Fibroblast of skin of right biceps (primary cell): ENCODE data around the gene GUCA1A.
"Not testable (repeated sequence)": the region's sequence is repeated elsewhere in the genome, so short reads cannot be mapped to it uniquely, and the experiment has no call there.

ENCODE experiments used
- DNase-seq: peaks from one replicate; pipeline ENCODE4 v3.0.0-alpha.2; 2013

GUCA1A gene

DNA sequence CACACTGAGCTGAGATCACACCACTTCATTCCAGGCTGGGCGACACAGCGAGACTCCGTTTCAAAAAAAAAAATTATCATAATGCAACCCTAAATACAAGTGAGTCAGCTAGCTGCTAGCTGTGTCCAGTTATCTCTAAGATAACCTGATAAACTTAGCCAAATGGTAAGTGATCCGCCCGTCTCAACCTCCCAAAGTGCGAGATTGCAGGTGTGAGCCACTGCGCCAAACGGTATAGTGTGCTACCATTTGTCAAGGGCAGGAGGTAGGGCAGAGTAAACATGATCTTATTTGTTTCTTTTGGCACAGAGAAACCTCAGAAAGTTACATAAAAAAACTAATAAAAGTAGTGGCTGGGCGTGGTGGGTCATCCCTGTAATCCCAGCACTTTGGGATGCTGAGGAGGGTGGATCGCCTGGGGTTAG, 26.0 kb upstream of the GUCA1A start:
- no peak for DNase-seq

DNA sequence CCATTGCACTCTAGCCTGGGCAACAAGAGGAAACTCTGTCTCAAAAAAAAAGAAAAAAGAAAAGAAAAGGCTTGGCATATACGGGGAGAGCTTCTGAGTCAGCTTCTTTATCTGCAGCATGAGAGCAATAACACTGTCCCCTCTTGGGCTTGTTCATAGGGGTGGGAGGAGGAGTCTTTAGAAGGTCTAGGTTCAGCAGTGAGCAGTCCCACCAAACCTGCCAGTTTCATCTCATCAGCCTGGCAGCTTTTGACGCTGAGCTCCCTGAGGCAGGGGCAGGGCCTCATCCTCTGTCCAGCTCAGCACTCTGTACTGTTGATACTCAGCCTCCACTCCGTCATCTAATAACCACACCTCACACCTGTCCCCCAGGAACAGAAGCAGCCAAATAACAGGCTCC, 25.1 kb upstream of the GUCA1A start:
- no peak for DNase-seq

DNA sequence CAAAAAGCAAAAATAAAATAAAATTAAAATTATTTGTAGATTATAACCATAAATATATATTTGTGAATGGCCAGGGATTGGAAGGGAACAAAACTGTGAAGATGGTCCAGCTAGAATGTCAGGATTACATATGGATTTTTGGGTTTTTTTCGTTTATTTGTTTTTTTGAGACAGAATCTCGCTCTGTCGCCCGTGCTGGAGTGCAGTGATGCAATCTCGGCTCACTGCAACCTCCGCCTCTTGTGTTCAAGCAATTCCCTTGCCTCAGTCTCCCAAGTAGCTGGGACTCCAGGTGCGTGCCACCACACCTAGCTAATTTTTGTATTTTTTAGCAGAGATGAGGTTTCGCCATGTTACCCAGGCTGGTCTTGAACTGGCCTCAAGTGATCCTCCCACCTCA, 22.9 kb upstream of the GUCA1A start:
- no peak for DNase-seq

DNA sequence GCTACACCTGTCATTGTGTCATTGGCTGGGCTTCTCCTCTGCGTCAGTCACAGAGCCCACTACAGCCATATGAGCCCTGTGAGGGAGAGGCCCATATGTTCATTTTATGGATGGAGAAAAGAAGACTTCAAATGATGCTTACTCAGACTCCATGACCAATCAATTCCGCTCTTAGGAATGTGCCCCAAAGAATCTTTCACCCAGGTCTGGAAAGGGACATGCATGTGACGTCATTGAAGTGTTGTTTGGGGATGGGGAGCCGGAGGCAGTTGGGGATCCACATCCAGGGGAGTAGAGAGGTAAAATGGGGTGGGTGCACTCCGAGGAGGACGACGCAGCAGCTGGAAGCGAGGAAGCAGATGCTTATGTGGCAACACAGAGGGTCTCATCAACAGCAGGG, 21.1 kb upstream of the GUCA1A start:
- peak; percentile 42 for DNase-seq

DNA sequence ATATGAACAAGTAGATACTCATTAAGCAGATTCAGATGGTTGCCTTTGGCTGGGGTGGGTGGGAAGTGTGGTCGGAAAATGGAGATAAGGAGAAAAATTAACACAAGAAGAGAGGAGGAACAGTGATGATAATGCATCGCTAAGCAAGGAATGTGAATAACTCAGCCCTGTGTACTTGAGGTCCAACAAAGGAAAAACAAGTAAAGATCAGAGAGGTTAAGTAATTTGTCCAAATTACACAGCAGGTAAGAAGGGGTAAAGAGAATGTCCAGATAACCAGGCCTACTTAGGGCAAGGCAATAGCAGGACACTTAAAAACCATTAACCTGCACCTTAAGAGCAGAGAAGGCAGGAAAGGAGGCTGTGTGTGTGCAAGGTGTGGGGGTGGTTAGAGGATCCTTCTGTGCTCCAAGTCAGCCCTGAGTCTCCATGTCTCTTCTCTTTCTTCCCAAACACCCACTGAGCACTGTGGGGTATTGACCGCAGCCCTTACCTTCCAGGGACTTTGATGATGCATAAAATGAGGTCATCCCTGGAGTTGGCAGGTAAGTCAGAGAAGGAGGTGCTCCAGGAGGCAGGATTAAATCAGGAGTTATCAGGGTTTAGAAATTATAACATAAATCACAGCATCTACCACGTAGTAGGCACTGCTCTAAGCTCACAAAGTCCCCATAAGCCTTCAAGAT, 20.5 kb upstream of the GUCA1A start:
- DNase-seq, result not testable (repeated sequence)

DNA sequence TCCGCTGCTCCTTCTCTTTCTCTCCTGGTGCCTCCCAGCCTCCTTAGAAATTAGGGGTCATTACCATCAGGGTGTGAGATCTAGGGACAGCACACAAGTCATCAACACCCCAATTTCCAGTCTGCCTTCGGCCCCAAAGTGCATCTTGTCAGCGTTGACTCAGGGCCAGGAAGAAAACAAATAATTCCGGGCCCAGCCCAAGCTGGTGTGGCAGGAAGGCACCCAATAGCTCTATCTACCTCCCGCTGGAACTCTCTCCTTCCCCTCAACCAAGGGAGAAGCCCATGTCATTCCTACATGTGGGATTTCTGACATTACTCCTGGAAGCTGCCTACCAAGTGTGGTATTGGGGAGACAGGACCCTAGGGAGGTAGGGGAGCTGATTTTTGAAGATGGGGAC, 19.2 kb upstream of the GUCA1A start:
- DNase-seq, result no peak

DNA sequence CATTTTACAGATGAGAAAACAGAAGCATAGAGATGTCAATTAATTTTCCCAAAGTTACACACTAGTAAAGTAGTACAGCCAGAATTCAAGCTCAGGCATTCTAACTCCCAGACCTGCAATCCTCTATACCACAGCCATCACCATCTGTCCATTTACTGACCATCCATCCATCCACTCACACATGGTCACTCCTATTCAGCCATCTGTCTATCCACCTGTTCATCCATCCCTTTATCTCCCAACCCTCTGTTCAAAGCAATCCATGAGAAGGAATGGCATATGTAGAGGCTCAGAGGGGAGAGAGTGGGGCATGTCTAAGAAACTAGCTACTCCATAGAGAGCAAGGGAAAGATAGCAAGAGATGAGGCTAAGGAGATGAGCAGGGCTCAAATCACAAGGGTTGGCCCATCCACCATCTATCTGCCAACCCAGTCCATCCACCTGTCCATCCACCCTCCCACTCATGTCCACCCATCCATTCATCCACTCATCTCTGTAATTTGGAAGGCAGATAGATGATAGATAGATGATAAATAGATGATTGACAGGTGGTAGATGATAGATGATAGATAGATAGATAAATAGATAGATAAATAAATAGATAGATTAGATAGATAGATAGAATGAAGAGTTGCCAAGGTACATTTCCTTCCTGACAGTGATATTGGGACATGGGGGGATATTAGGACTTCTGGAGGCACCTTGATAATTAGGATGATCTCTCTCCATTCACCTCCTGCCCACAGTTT, 18.5 kb upstream of the GUCA1A start:
- DNase-seq, result no peak

GRCh38 chr6:42155293-42155692, 17.9 kb upstream of the GUCA1A start:
- no peak for DNase-seq

DNA sequence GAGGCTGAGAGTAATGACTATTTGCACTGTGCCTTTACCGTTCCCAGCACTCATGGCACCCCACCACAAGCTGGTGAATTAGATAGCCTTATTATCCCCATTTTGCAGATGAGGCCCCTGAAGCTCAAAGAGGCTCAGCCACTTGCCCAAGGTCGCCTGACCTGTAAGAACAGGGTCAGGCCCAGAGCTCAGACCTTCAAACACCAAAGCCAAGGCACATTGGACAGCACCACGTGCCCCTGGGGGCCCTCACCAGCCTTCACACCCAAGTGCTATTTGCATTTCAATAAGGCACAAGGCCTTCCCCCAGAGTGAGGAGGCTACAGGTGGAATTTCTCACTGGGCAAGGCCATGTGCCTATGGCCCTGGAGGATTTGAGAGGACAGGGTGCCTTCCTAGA, 16.5 kb upstream of the GUCA1A start:
- no peak for DNase-seq

DNA sequence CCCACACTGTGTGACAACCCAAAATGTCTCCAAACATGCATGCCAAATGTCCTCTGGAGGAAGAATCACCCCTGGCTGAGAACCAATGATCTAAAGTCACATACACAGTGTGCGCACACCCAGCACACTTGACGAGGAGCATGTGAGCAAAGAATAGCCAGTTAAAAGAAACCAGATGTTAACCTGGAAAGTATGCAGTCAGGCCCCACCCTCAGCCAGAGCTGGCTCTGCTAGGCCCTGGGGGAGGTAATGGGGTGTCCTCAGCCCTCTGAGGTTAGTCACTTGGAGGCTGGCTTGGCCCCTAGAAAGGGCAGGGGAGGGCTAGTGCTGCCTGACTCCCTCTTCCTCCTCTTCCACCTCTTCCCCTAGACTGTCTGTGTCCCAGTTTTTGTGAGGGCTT, 15.2 kb upstream of the GUCA1A start:
- DNase-seq, result peak; percentile 68

DNA sequence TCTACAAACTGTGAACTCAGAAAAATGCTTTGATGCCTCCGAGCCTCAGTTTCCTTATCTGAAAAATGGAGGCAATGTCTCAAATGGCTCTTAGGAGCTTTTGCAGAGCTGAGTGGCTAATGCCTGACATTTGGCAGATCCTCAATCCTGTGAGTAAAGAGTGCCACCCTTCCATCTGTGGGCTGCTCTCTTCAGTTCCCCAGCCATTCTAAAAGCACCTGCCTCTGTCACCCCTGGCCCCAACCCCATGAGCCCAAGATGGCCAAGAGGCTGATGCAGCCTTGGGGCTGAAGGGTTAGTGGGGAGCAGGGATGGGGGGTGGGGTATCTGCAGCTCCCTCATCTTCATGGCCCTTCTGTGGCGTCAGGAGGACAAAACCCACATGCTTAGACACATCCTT, 14.5 kb upstream of the GUCA1A start:
- DNase-seq, result no peak

DNA sequence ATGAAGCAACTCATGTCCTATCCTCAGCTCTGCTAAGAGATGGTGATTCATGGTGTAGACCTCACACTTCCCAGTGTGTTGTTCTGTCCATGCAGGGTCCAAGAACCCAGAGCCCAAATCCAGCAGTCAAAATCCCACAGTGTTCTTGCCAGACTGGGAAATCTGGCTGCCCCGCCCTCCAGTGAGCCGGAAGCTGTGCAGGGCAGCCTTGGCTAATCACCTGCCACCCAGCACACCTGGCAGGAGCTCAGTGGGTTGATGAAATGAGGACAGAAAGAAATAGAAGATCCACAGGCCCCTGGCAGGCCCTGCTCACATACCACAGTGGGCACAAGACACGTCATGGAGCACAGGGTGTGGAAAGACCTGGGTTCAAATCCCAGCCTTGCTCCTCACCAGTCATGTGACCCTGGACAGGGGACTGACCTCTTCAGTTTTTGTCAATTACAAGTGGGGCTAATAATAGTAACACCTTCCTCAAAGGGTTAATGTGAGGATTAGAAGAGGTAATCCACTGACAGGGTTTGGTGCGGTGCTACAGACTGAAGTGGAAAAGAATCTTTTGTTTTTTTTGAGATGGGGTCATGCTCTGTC, 13.6 kb upstream of the GUCA1A start:
- no peak for DNase-seq

DNA sequence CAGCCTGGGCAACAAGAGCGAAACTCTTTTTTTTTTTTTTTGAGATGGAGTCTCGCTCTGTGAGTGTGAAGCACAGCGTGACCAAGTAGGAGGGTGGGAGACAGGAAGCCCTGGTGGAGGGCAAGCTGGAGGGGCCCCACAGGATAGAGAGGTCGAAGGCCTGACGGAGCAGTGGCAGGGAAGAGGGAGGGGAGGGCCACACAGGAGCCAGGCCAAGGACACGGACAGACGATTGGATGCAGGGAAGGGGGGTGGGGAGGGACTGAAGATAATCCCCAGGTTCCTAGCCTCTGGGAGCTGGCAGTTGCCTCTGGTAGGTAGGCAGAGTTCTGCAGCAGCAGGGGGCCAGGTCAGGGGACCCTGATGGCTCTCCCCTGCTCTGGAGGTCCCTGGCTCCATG, 10.8 kb upstream of the GUCA1A start:
- DNase-seq, result no peak

DNA sequence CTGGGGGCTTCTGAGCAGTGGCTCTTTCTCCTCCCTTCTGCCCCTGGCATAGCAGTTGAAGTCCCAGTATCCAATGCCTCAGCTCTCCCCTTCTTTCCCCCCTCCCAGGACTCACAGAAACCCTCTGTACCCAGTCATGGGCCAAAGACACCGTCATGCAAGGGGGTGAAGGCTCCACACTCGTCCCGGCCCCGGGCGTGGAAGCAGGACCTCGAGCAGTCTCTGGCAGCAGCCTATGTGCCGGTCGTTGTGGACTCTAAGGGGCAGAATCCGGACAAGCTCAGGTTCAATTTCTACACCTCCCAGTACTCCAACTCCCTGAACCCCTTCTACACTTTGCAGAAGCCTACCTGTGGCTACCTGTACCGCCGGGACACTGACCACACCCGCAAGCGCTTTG, 10.4 kb upstream of the GUCA1A start:
- no peak for DNase-seq

DNA sequence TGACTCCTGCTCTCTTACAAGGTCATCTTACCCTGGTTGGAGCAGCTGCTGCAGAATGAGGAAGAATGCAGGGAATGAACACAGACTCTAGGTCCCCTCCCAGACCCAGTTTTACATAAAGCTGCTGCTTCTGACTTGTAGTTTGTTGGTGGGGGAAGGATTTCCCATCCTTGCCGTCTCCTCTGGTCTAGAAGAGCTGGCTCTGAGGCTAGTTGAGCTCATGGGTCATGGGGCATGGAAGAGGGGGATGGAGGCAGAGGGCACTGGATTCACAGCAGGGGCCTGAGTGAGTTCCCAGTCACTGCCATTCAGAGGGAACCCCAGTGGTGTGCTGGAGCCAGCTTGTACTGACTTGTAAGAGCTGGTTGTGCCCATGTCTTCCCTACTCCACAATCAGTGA, 9.2 kb upstream of the GUCA1A start:
- peak; percentile 43 for DNase-seq

DNA sequence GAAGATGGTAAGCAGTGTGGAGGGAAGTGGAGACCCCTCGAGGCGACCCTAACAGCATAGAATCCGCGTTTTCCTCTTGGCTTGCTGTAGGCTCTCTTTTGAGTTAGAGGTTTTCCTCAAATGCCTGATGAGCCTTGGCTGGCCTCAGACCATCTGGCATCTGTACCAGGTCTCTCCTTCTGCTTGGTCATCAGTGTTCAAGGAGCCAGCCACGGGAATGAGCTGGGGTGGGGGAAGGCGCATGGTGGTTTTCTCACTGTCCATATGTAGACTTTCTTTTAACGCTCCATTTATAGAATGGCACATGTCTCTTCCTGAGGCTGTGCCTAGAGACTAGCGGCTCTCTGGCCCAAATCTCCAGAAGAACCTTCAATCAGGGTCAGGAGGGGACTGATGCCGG, 8.1 kb upstream of the GUCA1A start:
- DNase-seq, result peak; percentile 51

DNA sequence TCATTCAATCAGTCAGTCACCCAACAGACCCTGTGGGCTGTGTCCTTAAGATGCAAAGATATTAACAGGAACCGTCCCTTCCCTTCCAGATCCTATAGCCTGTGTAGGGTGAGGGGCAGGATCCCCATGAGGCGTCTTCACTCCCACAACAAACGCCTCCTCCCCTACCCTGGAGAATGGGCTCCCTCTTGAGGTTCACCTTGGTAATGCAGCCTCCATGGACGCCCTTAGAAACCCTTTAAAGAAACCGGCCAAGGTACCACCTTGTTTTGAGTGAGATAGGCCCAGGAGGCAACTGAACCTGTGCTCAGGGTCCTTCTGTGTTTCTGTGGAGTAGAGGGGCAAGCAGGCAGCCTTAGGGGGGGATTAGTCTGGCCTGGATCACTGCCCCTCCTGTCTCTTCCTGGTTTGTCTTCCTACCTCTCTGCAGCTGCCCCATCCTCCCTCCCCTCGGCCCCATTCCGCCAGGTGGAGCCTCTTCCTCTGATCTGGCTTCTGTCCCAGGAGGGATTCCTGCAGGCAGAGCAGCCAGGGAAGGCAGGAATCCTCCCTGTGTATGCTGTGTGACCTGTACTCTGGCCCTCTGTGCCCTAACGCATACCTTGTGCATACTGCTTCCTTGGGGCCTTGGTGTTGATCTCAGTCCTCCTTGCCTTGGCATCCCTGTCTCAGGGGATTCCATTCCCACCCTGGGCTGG, 6.6 kb upstream of the GUCA1A start:
- peak; percentile 63 for DNase-seq

- DNase-seq, result no peak
Observed at GRCh38 chr6:42168650-42169049, 4.5 kb upstream of the GUCA1A start.

DNA sequence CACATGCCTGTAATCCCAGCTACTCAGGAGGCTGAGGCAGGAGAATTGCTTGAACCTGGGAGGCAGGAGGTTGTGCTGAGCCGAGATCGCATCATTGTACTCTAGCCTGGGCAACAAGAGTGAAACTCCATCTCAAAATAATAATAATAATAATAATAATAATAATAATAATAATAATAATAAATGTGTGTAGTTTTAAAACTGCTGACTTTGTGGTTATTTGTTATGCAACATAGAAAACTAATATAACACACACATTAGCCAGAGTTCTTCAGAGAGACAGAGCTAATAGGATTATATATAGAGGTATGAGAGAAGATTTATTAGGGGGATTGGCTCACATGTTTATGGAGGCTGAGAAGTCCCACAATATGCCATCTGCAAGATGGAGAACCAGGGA, 3.4 kb upstream of the GUCA1A start:
- DNase-seq, result not testable (repeated sequence)

- DNase-seq, result no peak
Observed at GRCh38 chr6:42171813-42172581, 1.2 kb upstream of the GUCA1A start.

GRCh38 chr6:42175860-42176259, 2.7 kb downstream of the GUCA1A start:
- DNase-seq, result no peak

GRCh38 chr6:42176981-42177380, 3.8 kb downstream of the GUCA1A start:
- DNase-seq, result no peak
